Measurements from ENCODE around the gene SYN1. TPM values are rescaled to one million over a fixed set of nuclear protein-coding genes. Genes with fewer than 3 reads are reported as not detected.

SYN1 gene
- total and polyA plus RNA-seq, 7 donors: 0.16 to 1.6 (median 1.0) TPM; not detected in 1

DNA sequence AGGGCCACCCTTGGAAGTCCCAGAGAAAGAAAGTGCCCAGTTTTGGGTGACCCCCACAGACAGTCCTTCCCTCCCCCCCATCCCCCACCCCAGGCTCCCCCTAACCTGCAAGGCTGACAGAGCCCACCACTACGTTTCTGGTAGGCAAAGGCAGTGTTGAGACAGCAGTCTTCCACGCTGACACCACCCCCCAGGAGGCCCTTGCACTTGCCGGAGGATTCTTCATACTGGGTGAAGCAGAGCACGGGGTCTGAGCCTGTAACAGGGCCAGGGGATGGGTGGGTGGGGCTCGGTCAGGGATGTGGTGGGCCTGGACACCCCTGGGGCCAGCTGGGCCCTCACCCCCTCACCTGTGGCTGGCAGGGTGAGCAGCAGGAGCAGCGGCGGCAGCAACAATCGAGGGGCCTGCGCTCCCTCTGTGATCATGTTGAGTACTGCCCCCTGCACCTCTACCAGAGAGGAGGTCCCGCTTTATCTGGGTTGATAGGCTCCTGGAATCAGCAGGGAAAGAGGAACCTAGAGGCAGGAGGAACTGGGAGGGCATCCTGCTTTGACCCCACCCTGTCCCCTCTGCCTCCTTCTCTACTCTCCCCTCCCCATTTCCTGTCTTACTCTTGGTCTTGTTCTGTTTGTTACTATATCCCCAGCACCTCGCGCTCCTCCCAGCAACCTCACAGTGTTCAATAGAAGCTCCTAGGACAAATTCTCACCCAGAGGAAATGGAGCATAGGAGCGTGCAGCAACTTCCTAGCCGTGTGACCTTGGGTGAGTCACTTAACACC is 10.0 kb upstream of the SYN1 start, which contains the start of gene CFP:
CFP (minus strand) TSS at position 512 of the 782 bp plus-strand sequence; CDS start at position 426, 86 bp downstream.
- H3K4me1 ChIP-seq: no peaks in the 10 kb centered on the region
- no peaks in the 10 kb centered on the region for H3K9me3 ChIP-seq
- TF ChIP-seq CTCF (IDR thresholded peaks at IDR 0.05): no peak
- no peak for TF ChIP-seq POLR2AphosphoS5 (IDR thresholded peaks at IDR 0.05)
- no peak for TF ChIP-seq EP300 (IDR thresholded peaks at IDR 0.05)
- no peak for TF ChIP-seq POLR2A (IDR thresholded peaks at IDR 0.05)
- no peaks in the 10 kb centered on the region for H3K27me3 ChIP-seq
- WGBS, 2 donors: 40 to 81% methylated on average over 14 of the region's 14 CpGs
- H3K4me3 ChIP-seq: peak within 1 kb of the TSS in 1 of 4 donors; percentile 16
- intact Hi-C loops (cut with DNase I): no loop called here
- no peak within 1 kb of the TSS for H3K27ac ChIP-seq
- no peak for DNase-seq
- no peaks in the 10 kb centered on the region for H3K36me3 ChIP-seq

DNA sequence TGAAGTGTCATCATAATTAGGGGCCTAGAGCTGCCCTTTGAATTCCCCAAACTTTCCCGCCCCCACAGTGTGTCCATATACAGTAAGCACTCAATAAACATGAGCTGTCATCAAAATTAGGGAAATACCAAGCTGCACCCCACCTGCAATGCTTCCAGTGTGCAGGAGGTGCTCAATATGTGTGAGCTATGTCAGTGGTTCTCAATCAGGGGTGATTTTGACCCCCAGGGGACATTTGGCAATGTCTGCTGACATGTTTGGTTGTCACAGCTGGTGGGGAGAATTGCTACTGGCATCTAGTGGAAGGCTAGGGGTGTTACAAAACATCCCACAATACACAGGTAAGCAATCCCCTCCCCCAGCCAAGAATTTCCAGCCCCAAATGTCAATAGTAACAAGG is 9.3 kb upstream of the SYN1 start:
- Histone ChIP-seq H3K27me3 (no peaks in the 10 kb centered on the region), H3K36me3 (no peaks in the 10 kb centered on the region), H3K4me1 (no peaks in the 10 kb centered on the region), H3K9me3 (no peaks in the 10 kb centered on the region), H3K27ac (no peak overlapping the region), H3K4me3 (peak overlapping the region in 1 of 4 donors; percentile 16)
- WGBS, 2 donors: 89 to 94% methylated on average over 1 of the region's 1 CpG
- no peak for DNase-seq
- intact Hi-C loops (cut with DNase I): no loop called here
- TF ChIP-seq POLR2A (IDR thresholded peaks at IDR 0.05) (no peak), POLR2AphosphoS5 (IDR thresholded peaks at IDR 0.05) (no peak)

DNA sequence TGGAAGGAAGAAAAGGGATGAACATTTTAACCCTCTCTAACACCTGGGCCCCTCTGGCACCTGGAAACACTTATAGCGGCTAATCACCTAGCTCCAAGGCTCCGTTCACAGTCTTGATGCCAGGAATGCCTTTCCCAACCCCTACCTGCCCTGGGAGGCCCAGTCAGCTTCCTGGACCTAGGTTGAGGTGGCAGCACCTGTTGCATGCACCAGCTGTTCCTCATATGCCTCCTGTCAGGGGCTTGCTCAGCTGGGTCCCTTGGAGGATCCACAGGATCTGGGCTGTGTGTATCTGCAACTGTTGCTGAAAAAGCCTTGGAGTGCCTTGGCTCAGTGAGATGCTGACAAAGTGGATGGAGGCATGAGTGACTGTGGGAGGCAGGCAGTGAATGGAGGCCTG is 5.7 kb upstream of the SYN1 start:
- TF ChIP-seq CTCF (IDR thresholded peaks at IDR 0.05) (no peak), POLR2AphosphoS5 (IDR thresholded peaks at IDR 0.05) (no peak), EP300 (IDR thresholded peaks at IDR 0.05) (no peak), POLR2A (IDR thresholded peaks at IDR 0.05) (no peak)
- no peak overlapping the region for H3K4me3 ChIP-seq
- 88 to 91% methylated on average over 2 of the region's 2 CpGs for WGBS, 2 donors

GRCh38 chrX:47623540-47624027 is 3.9 kb upstream of the SYN1 start:
- H3K27me3 ChIP-seq: peaks cover 0 to 10% (median 0%) of the 10 kb centered on the region in 3 donors
- peaks cover 0 to 5% (median 0%) of the 10 kb centered on the region in 4 donors for H3K4me1 ChIP-seq
- 0 to 1% methylated on average over 35 of the region's 35 CpGs for WGBS, 2 donors
- peak overlapping the region in 2 of 4 donors; percentile 5 to 15 for H3K4me3 ChIP-seq
- H3K27ac ChIP-seq: no peak overlapping the region
- H3K36me3 ChIP-seq: no peaks in the 10 kb centered on the region
- DNase-seq: no peak
- no peaks in the 10 kb centered on the region for H3K9me3 ChIP-seq
- intact Hi-C loops (cut with DNase I): no loop called here
- TF ChIP-seq EP300 (IDR thresholded peaks at IDR 0.05): no peak

More for the DNA sequence above, 5.7 kb upstream of the SYN1 start:
- Histone ChIP-seq H3K27ac (no peak overlapping the region), H3K4me1 (no peaks in the 10 kb centered on the region), H3K27me3 (peaks cover 0 to 6% (median 0%) of the 10 kb centered on the region in 3 donors), H3K9me3 (no peaks in the 10 kb centered on the region), H3K36me3 (no peaks in the 10 kb centered on the region)
- no peak for DNase-seq
- intact Hi-C loops (cut with DNase I): no loop called here

DNA sequence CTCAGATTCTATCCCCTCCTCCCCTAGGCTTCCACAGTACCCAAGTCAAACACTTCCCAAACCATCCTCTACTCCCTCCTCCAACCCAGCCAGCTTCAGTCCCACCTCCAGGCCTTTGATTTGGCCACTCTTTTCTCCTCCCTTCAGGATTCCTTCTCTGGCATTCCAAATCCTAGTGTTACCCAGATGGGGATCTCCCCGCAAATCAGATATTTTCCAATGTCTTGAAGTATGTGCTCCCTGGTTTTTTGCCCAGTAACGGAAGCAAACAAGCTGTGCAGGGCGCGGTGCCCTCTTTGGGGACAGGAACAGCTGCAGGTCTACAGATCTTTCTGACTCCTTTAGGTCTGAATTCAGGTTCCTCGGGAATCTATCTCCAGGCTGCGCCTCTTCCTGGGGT is 2.2 kb upstream of the SYN1 start:
- TF ChIP-seq CTCF (IDR thresholded peaks at IDR 0.05) (no peak), POLR2AphosphoS5 (IDR thresholded peaks at IDR 0.05) (no peak), EP300 (IDR thresholded peaks at IDR 0.05) (no peak), POLR2A (IDR thresholded peaks at IDR 0.05) (no peak)
- no peaks in the 10 kb centered on the region for H3K9me3 ChIP-seq
- DNase-seq: no peak
- no peaks in the 10 kb centered on the region for H3K36me3 ChIP-seq
- H3K4me3 ChIP-seq: no peak overlapping the region
- intact Hi-C loops (cut with DNase I): loop anchor here (2.0 kb wide), 1 partner anchor 61 kb away; the partner anchor contains the start of gene ARAF
- H3K27ac ChIP-seq: no peak overlapping the region
- H3K27me3 ChIP-seq: peaks cover 0 to 10% (median 0%) of the 10 kb centered on the region in 3 donors
- 77 to 87% methylated on average over 6 of the region's 6 CpGs for WGBS, 2 donors
- peaks cover 0 to 5% (median 0%) of the 10 kb centered on the region in 4 donors for H3K4me1 ChIP-seq

Data from sigmoid colon (tissue), 7 donors.